SU-DHL-6 (cell line): ENCODE data around the gene OR2AT4.
"Not testable (repeated sequence)": the region's sequence is repeated elsewhere in the genome, so short reads cannot be mapped to it uniquely, and the experiment has no call there.

Experiments used
- H2AFZ ChIP-seq: fragments of 200-600 bp; sonication (generic); 2 replicates; pipeline ENCODE4 v1.6.1; 2014; ENCODE audit warnings: low read depth, mild to moderate bottlenecking, moderate library complexity, mixed read lengths, antibody characterized with exemption, low read length; ENCODE audit not compliant: severe bottlenecking
- H3F3A ChIP-seq: fragments of 200-600 bp; shearing (Covaris generic); 2 replicates; pipeline ENCODE4 v1.6.0; 2016; ENCODE audit warnings: antibody characterized with exemption, mild to moderate bottlenecking; ENCODE audit not compliant: insufficient read depth
- H3K27ac ChIP-seq: fragments of 200-600 bp; sonication (generic); 2 replicates; pipeline ENCODE4 v1.5.1; 2016; ENCODE audit warnings: low read depth, mild to moderate bottlenecking, low read length, moderate library complexity, mixed read lengths
- H3K27me3 ChIP-seq: fragments of 200-600 bp; sonication (generic), shearing (Covaris generic); 2 replicates; pipeline ENCODE4 v1.6.0; 2014; ENCODE audit warnings: mild to moderate bottlenecking, low read length
- H3K36me3 ChIP-seq: fragments of 200-600 bp; sonication (generic); 2 replicates; pipeline ENCODE4 v1.6.1; 2014; ENCODE audit warnings: mild to moderate bottlenecking, low read length, mixed read lengths
- H3K4me2 ChIP-seq: fragments of 300-600, 200-600 bp; shearing (Covaris generic), sonication (generic); 2 replicates; pipeline ENCODE4 v1.6.0; 2014; ENCODE audit warnings: low read length, low read depth, mild to moderate bottlenecking; ENCODE audit not compliant: poor library complexity, severe bottlenecking
- H3K4me3 ChIP-seq: fragments of 200-600 bp; sonication (generic); 2 replicates; pipeline ENCODE4 v1.5.1; 2014; ENCODE audit warnings: antibody characterized with exemption, low read length, mild to moderate bottlenecking, mixed read lengths; ENCODE audit not compliant: insufficient read depth, poor library complexity, severe bottlenecking
- H3K79me2 ChIP-seq: fragments of 200-600 bp; sonication (generic); 2 replicates; pipeline ENCODE4 v1.6.1; 2014; ENCODE audit warnings: mild to moderate bottlenecking, low read length, moderate library complexity; ENCODE audit not compliant: insufficient read depth
- H3K9ac ChIP-seq: fragments of 200-600 bp; sonication (generic); 2 replicates; pipeline ENCODE4 v1.7.0; 2014; ENCODE audit warnings: mild to moderate bottlenecking, low read length
- H3K9me2 ChIP-seq: fragments of 200-600 bp; sonication (generic); replicated peaks from 2 replicates; pipeline ENCODE4 v1.6.1; 2014; ENCODE audit warnings: low read length; ENCODE audit not compliant: insufficient read depth
- H3K9me3 ChIP-seq: fragments of 200-600 bp; sonication (generic); 2 replicates; pipeline ENCODE4 v1.6.1; 2014; ENCODE audit warnings: low read length, mixed read lengths; ENCODE audit not compliant: insufficient read depth
- H4K20me1 ChIP-seq: fragments of 200-600 bp; sonication (generic); 2 replicates; pipeline ENCODE4 v1.6.1; 2014; ENCODE audit warnings: low read depth, mild to moderate bottlenecking, antibody characterized with exemption, low read length, moderate library complexity, mixed read lengths
- EZH2phosphoT487 ChIP-seq: fragments of 200-600 bp; sonication (generic), shearing (Covaris generic); conservative IDR thresholded peaks from 2 replicates; pipeline ENCODE4 v1.6.1; 2018; ENCODE audit warnings: mild to moderate bottlenecking, antibody characterized with exemption, low read length, moderate library complexity, mixed read lengths
- TF ChIP-seq, protein P1 (sequence below): fragments of 200-600 bp; sonication (generic); IDR thresholded peaks from one replicate; pipeline ENCODE4 v1.5.1; 2017; ENCODE audit warnings: antibody characterized with exemption, mild to moderate bottlenecking, low read length, moderate library complexity; ENCODE audit not compliant: insufficient read depth, poor library complexity, severe bottlenecking

OR2AT4 gene

GRCh38 chr11:75050516-75050915, 46.2 kb downstream of the OR2AT4 start:
- H3K9me3 ChIP-seq: no peaks in the 10 kb centered on the region
- H3K9me2 ChIP-seq: no peaks in the 10 kb centered on the region
- H3F3A ChIP-seq: no peaks in the 10 kb centered on the region
- H2AFZ ChIP-seq: peak overlapping the region; percentile 71
- H3K27me3 ChIP-seq: no peaks in the 10 kb centered on the region
- no peak overlapping the region for H3K4me3 ChIP-seq
- TF ChIP-seq EZH2phosphoT487: no peak
- TF ChIP-seq, protein P1, sequence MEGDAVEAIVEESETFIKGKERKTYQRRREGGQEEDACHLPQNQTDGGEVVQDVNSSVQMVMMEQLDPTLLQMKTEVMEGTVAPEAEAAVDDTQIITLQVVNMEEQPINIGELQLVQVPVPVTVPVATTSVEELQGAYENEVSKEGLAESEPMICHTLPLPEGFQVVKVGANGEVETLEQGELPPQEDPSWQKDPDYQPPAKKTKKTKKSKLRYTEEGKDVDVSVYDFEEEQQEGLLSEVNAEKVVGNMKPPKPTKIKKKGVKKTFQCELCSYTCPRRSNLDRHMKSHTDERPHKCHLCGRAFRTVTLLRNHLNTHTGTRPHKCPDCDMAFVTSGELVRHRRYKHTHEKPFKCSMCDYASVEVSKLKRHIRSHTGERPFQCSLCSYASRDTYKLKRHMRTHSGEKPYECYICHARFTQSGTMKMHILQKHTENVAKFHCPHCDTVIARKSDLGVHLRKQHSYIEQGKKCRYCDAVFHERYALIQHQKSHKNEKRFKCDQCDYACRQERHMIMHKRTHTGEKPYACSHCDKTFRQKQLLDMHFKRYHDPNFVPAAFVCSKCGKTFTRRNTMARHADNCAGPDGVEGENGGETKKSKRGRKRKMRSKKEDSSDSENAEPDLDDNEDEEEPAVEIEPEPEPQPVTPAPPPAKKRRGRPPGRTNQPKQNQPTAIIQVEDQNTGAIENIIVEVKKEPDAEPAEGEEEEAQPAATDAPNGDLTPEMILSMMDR: no peak
- H3K27ac ChIP-seq: no peak overlapping the region
- no peaks in the 10 kb centered on the region for H4K20me1 ChIP-seq
- H3K9ac ChIP-seq: no peak overlapping the region
- H3K36me3 ChIP-seq: no peaks in the 10 kb centered on the region
- H3K4me2 ChIP-seq: no peak overlapping the region
- no peaks in the 10 kb centered on the region for H3K79me2 ChIP-seq

- peak overlapping the region; percentile 39; the same call in 1 of the 2 replicates for H3K9ac ChIP-seq
- not testable (repeated sequence) for H3K36me3 ChIP-seq, H3F3A ChIP-seq, H3K9me2 ChIP-seq, H3K79me2 ChIP-seq, H3K27me3 ChIP-seq, H3K4me3 ChIP-seq, H4K20me1 ChIP-seq, H3K9me3 ChIP-seq
- H2AFZ ChIP-seq: peak overlapping the region; percentile 71
- peak overlapping the region; percentile 71 for H3K27ac ChIP-seq
- peak overlapping the region; percentile 41 for H3K4me2 ChIP-seq
These were observed 47.0 kb downstream of the OR2AT4 start for GRCh38 chr11:75049501-75050266.

DNA sequence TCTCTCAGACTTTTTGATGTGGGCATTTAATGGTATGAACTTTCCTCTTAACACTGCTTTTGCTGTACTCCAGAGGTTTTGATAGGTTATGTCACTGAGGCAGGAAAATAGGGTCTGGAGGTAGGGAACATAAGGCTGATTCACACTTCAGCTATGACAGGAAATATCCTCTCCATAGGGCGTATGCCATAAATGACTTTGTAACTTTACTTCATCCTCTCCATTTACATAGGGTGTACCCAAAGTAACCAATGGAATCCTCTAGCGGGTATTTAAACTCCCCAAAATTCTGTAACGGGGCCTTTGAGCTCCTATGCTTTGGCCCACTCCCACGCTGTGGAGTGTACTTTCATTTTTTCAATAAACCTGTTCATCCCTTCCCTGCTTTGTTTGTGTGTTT, 49.5 kb downstream of the OR2AT4 start:
- TF ChIP-seq, protein P1: no peak
- TF ChIP-seq EZH2phosphoT487: no peak
- Histone ChIP-seq H3K9me3 (no peaks in the 10 kb centered on the region), H3K27me3 (no peaks in the 10 kb centered on the region), H3K9ac (no peak overlapping the region), H2AFZ (no peak overlapping the region), H3K4me2 (no peak overlapping the region), H3K9me2 (no peaks in the 10 kb centered on the region), H3F3A (no peaks in the 10 kb centered on the region), H3K36me3 (no peaks in the 10 kb centered on the region), H3K27ac (no peak overlapping the region), H3K4me3 (no peak overlapping the region), H3K79me2 (no peaks in the 10 kb centered on the region), H4K20me1 (no peaks in the 10 kb centered on the region)

DNA sequence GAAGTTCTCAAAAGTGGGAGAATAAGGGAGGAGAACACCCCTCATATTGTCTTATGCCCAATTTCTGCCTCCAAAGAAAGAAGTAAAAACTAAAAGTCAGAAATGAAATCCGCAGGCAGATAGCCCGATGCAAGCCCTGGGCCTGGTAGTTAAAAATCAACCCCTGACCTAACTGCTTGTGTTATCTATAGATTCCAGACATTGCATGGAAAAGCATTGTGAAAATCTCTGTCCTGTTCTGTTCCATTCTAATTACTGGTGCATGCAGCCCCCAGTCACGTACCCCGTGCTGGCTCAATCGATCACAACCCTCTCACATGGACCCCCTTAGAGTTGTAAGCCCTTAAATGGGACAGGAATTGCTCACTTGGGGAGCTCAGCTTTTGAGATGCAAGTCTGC, 50.0 kb downstream of the OR2AT4 start:
- not testable (repeated sequence) for H3K27ac ChIP-seq, H2AFZ ChIP-seq, H3K36me3 ChIP-seq, H3K9ac ChIP-seq, H4K20me1 ChIP-seq, H3K4me3 ChIP-seq, H3K4me2 ChIP-seq, H3F3A ChIP-seq, H3K27me3 ChIP-seq, H3K79me2 ChIP-seq, H3K9me3 ChIP-seq, H3K9me2 ChIP-seq

DNA sequence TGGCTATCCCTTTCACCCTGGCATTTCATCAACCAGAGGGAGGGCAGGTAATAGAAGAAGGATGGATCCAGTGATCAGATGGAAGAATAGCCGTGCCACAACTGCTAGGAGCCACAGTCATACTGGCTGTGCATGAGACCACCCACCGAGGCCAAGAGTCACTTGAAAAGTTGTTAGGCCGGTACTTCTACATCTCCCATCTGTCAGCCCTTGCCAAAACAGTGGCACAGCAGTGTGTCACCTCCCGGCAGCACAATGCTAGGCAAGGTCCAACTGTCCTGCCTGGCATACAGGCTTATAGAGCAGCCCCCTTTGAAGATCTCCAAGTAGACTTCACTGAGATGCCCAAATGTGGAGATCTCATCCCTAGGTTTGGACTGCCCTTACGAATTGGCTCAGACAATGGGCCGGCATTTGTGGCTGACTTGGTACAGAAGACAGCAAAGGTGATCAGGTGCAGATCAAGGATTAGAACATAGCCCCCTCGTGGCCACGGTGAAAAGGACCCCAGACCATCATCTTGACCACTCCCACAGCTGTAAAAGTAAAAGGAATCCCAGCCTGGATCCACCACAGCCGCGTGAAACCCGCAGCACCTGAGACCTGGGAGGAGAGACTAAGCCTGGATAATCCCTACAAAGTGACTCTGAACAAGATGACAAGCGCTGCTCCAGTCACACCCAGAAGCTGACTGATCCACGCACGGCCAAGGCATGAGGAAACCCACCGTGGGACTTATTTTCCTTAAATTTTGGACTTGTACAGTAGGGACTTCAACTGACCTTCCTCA, 52.1 kb downstream of the OR2AT4 start:
- H3K4me3 ChIP-seq, H3K9me3 ChIP-seq, H3K9me2 ChIP-seq, H2AFZ ChIP-seq, H3K9ac ChIP-seq, H4K20me1 ChIP-seq, H3K36me3 ChIP-seq, H3K79me2 ChIP-seq, H3K27ac ChIP-seq, H3K4me2 ChIP-seq, H3F3A ChIP-seq, H3K27me3 ChIP-seq: not testable (repeated sequence)

- H3K4me2 ChIP-seq, H3K9me2 ChIP-seq, H3K27ac ChIP-seq, H3K9me3 ChIP-seq, H3F3A ChIP-seq, H2AFZ ChIP-seq, H4K20me1 ChIP-seq, H3K79me2 ChIP-seq, H3K4me3 ChIP-seq, H3K9ac ChIP-seq, H3K27me3 ChIP-seq, H3K36me3 ChIP-seq: not testable (repeated sequence)
These were observed 54.9 kb downstream of the OR2AT4 start for GRCh38 chr11:75041821-75042220.
